ENCODE results near the gene CCN6. TPM values are rescaled to one million over a fixed set of nuclear protein-coding genes. Genes with fewer than 3 reads are reported as not detected.

The CCN6 gene
- polyA plus RNA-seq, 3 donors, result 1.9 to 4.3 (median 3.9) TPM

DNA sequence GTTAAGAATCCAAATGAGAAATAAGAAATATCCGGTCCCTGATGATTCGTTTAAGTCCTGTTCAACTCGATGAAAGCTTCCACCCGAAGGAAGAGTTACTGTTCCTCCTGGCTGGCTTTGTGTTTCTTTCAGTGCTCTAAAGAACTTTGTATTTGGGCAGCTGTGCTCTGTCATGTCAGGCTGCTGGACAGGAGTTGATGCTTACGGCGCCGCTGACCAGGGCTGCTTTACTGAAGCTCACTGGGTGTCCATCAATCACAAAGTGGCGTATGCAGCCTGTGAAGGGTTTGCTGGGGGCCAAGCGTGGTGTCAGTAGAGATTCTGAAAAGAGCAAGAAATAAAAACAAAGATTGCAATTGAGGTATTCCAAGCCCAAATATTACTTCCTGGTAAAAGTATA lies 55.4 kb downstream of the CCN6 start:
- DNase-seq (ENCODE audit: low read depth in 3 of 3, low spot score in 2 of 3), result peak in 2 of 3 donors; percentile 25 to 41

DNA sequence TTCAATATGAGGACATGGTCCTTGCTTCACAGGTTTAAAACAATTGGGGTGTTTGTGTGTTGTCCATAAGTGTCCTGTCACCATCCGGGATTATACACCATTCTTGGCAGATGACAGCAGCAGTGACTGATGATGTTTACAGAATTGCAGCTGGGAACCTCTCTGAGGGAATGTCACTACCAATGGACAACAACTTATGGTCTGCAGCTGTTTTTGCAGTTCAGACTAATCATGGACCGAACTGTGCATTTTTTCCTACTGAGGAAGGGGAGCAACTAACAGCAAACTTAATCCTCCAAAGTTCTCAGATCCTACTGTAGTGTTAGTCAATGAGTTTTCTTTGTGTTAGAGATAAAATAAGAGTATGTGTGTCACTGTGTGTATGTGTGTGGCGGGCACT lies 59.5 kb downstream of the CCN6 start:
- no peak for DNase-seq (ENCODE audit: low read depth in 3 of 3, low spot score in 2 of 3)

- DNase-seq (ENCODE audit: low read depth in 3 of 3, low spot score in 2 of 3), result no peak
These were observed 60.0 kb downstream of the CCN6 start for GRCh38 chr6:112113918-112114317.

GRCh38 chr6:112114577-112115223 lies 60.8 kb downstream of the CCN6 start:
- no peak for DNase-seq (ENCODE audit: low read depth in 3 of 3, low spot score in 2 of 3)

- no peak for DNase-seq (ENCODE audit: low read depth in 3 of 3, low spot score in 2 of 3)
These were observed 62.3 kb downstream of the CCN6 start for GRCh38 chr6:112116221-112116620.

DNA sequence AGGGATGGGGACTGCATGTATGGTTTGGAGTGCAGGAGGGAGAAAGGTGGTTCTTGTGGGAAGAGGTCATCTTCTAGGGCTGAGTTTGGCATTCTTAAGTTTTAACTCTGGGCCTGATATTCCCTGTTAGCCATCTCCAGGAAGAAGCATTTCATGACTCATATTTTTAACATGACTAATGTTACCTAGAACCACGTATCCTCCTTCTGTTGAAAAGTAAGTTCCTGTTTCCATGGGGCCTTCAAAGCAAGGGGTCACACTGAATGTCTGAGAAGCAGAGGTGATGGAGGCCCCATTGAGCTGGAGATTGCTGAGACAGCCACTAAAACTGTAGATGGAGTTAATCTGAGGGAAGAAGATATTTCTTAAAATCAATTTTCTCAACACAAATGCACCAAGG lies 63.6 kb downstream of the CCN6 start:
- no peak for DNase-seq (ENCODE audit: low read depth in 3 of 3, low spot score in 2 of 3)

DNA sequence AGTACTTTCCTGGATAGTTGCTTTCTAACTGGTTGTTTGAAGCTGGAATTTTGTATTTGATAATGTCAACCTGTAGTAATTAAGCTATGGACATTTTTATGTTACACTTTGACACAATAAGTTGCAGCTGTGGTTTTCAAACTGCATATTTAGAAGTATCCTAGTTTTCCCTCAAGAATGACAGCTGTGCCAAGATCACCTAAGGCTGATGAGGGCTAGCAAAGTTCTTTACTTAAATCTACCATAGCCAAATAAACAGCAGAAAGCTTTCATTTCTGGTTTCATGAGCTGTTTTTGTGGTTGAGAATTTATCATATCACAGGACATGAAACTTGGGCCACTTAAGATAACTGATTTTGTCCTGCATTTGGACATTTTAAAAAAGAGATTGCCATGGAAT lies 64.1 kb downstream of the CCN6 start:
- DNase-seq (ENCODE audit: low read depth in 3 of 3, low spot score in 2 of 3), result no peak

Other genes with a start within 250 kb of the CCN6 start
- 100 to 1,000 TPM; 162 to 190 (median 187) TPM for gene FYN, start 180.7 kb upstream of the CCN6 start, polyA plus RNA-seq (ENCODE audit: insufficient read length in 3 of 3)
- 10 to 100 TPM; 24.1 to 27.9 (median 27.4) TPM for gene TUBE1, start 33.4 kb downstream of the CCN6 start, polyA plus RNA-seq (ENCODE audit: insufficient read length in 3 of 3)
- 10 to 100 TPM; 45.4 to 58.3 (median 52.5) TPM for gene FAM229B, start 33.5 kb downstream of the CCN6 start, polyA plus RNA-seq (ENCODE audit: insufficient read length in 3 of 3)
- 10 to 100 TPM; 78.7 to 97.0 (median 83.5) TPM for gene LAMA4, start 200.5 kb downstream of the CCN6 start, polyA plus RNA-seq (ENCODE audit: insufficient read length in 3 of 3)